H1 (cell line): Measurements from ENCODE around the gene SKAP2. TPM values are rescaled to one million over a fixed set of nuclear protein-coding genes. Genes with fewer than 3 reads are reported as not detected.

Experiments used
- CTCF ChIA-PET: fragments of 300-600 bp; sonication (Branson Sonifier 250); formaldehyde crosslinking; loops from one replicate; lab custom pipeline; 2021; ENCODE audit not compliant: partially characterized antibody; lab: Charles Lee
- POLR2A ChIA-PET: fragments of 300-600 bp; sonication (Branson Sonifier 250); formaldehyde crosslinking; loops from one replicate; lab custom pipeline; 2021; ENCODE audit warnings: inconsistent platforms; ENCODE audit not compliant: partially characterized antibody; lab: Charles Lee
- DNase-seq, 2 experiments: peaks; one replicate each; pipeline versions ENCODE4 v3.0.0 to v3.0.0-alpha.2; 2010 to 2022; ENCODE audit warnings: low spot score in 2 of 2, low read depth in 1 of 2, mixed read lengths in 1 of 2
- FAIRE-seq: peaks from 2 replicates; lab custom pipeline; 2011; peaks lifted over from hg19 to GRCh38; lab: Jason Lieb, UNC
- H2AFZ ChIP-seq: 2 replicates; pipeline ENCODE4 v1.8.1; 2012; ENCODE audit warnings: low read length, inconsistent platforms
- H2AK5ac ChIP-seq: 2 replicates; pipeline ENCODE4 v1.6.1; 2013; ENCODE audit warnings: low read depth, low read length
- H2BK120ac ChIP-seq: replicated peaks from 2 replicates; pipeline ENCODE3; 2013; ENCODE audit warnings: low read depth, low read length, inconsistent platforms
- H2BK12ac ChIP-seq: 2 replicates; pipeline ENCODE4 v1.6.1; 2013; ENCODE audit warnings: low read depth, low read length
- H2BK15ac ChIP-seq: 2 replicates; pipeline ENCODE4 v1.6.1; 2013; ENCODE audit warnings: low read length
- H2BK20ac ChIP-seq: 2 replicates; pipeline ENCODE4 v1.6.1; 2013; ENCODE audit warnings: low read length
- H2BK5ac ChIP-seq: 2 replicates; pipeline ENCODE4 v1.6.1; 2013; ENCODE audit warnings: low read depth, low read length
- H3K14ac ChIP-seq: 2 replicates; pipeline ENCODE4 v1.6.1; 2013; ENCODE audit warnings: inconsistent platforms; ENCODE audit not compliant: insufficient read length
- H3K18ac ChIP-seq: 2 replicates; pipeline ENCODE4 v1.6.1; 2013; ENCODE audit warnings: low read length; ENCODE audit errors: extremely low read depth
- H3K23ac ChIP-seq: 2 replicates; pipeline ENCODE4 v1.6.1; 2013; ENCODE audit warnings: inconsistent platforms; ENCODE audit not compliant: insufficient read length
- H3K23me2 ChIP-seq: 2 replicates; pipeline ENCODE4 v1.6.1; 2013; ENCODE audit warnings: low read depth, low read length
- H3K27ac ChIP-seq: 2 replicates; pipeline ENCODE4 v1.6.1; 2011; ENCODE audit warnings: low read depth, low read length, inconsistent platforms
- H3K27me3 ChIP-seq, 4 experiments: replicated peaks in 1 of 4; 1 replicate in 1 of 4; 2 replicates in 3 of 4; pipeline versions ENCODE4 v1.6.1 to v1.8.1; 2011 to 2013; ENCODE audit warnings: low read length in 3 of 4, mild to moderate bottlenecking in 3 of 4, inconsistent platforms in 2 of 4, mixed read lengths in 2 of 4, moderate library complexity in 1 of 4; ENCODE audit not compliant: control insufficient read depth in 3 of 4, insufficient read depth in 3 of 4; ENCODE audit errors: extremely low read depth in 1 of 4
- H3K36me3 ChIP-seq, 4 experiments: 2 replicates each; pipeline versions ENCODE4 v1.6.1 to v1.8.1; 2011 to 2013; ENCODE audit warnings: mild to moderate bottlenecking in 4 of 4, low read length in 3 of 4, moderate library complexity in 2 of 4, control low read depth in 1 of 4, inconsistent platforms in 1 of 4; ENCODE audit not compliant: insufficient read depth in 4 of 4, control insufficient read depth in 2 of 4
- H3K4ac ChIP-seq: replicated peaks from 2 replicates; pipeline ENCODE3; 2013; ENCODE audit warnings: low read length, low read depth, mixed read lengths, inconsistent platforms; ENCODE audit not compliant: insufficient read length
- H3K4me1 ChIP-seq, 4 experiments: replicated peaks in 1 of 4; 1 replicate in 1 of 4; 2 replicates in 3 of 4; pipeline versions ENCODE4 v1.6.1 to v1.8.1; 2011 to 2013; ENCODE audit warnings: low read length in 3 of 4, inconsistent platforms in 2 of 4, mixed read lengths in 1 of 4; ENCODE audit not compliant: insufficient read depth in 4 of 4, control insufficient read depth in 3 of 4
- H3K4me2 ChIP-seq, 2 experiments: 2 replicates each; pipeline versions ENCODE4 v1.6.1 to v1.8.1; 2011 to 2013; ENCODE audit warnings: low read depth in 2 of 2, low read length in 2 of 2, control low read depth in 1 of 2, inconsistent platforms in 1 of 2, mild to moderate bottlenecking in 1 of 2; ENCODE audit not compliant: insufficient read depth in 1 of 2
- H3K4me3 ChIP-seq, 4 experiments: fragments of 200-600, 300-600 bp in 1 of 4; sonication (generic), shearing (Covaris generic), sonication (Bioruptor Twin) in 1 of 4; 2 replicates each; pipeline versions ENCODE4 v1.5.1 to v1.8.1; 2011 to 2016; ENCODE audit warnings: low read length in 4 of 4, low read depth in 3 of 4, control low read depth in 2 of 4, inconsistent platforms in 2 of 4, mild to moderate bottlenecking in 2 of 4, mixed read lengths in 1 of 4, moderate library complexity in 1 of 4; ENCODE audit not compliant: insufficient read depth in 2 of 4; ENCODE audit errors: extremely low read depth in 1 of 4
- H3K56ac ChIP-seq: replicated peaks from 2 replicates; pipeline ENCODE3; 2013; ENCODE audit warnings: low read depth, mild to moderate bottlenecking, mixed read lengths, low read length, inconsistent platforms; ENCODE audit not compliant: insufficient read length
- H3K79me1 ChIP-seq: 2 replicates; pipeline ENCODE4 v1.6.1; 2013; ENCODE audit warnings: low read depth, low read length, control low read depth
- H3K79me2 ChIP-seq, 2 experiments: 2 replicates each; pipeline versions ENCODE4 v1.6.1 to v1.8.1; 2012 to 2013; ENCODE audit warnings: low read length in 2 of 2, mild to moderate bottlenecking in 2 of 2, inconsistent platforms in 1 of 2; ENCODE audit not compliant: insufficient read depth in 2 of 2, control insufficient read depth in 1 of 2
- H3K9ac ChIP-seq, 4 experiments: replicated peaks in 1 of 4; 1 replicate in 1 of 4; 2 replicates in 3 of 4; pipeline versions ENCODE4 v1.6.1 to v1.8.1; 2011 to 2013; ENCODE audit warnings: low read depth in 3 of 4, low read length in 3 of 4, control low read depth in 2 of 4, mild to moderate bottlenecking in 2 of 4, moderate library complexity in 2 of 4, inconsistent platforms in 1 of 4; ENCODE audit errors: extremely low read depth in 1 of 4
- H3K9me3 ChIP-seq, 2 experiments: 2 replicates each; pipeline versions ENCODE4 v1.6.1 to v1.8.1; 2012 to 2013; ENCODE audit warnings: mild to moderate bottlenecking in 2 of 2, moderate library complexity in 2 of 2, control low read depth in 1 of 2, inconsistent platforms in 1 of 2, low read depth in 1 of 2, low read length in 1 of 2, mixed read lengths in 1 of 2; ENCODE audit not compliant: insufficient read depth in 2 of 2
- H4K20me1 ChIP-seq, 2 experiments: replicated peaks in 1 of 2; 2 replicates each; pipeline versions ENCODE3 to v1.8.1; 2011 to 2013; ENCODE audit warnings: inconsistent platforms in 2 of 2, low read length in 2 of 2, mild to moderate bottlenecking in 1 of 2; ENCODE audit not compliant: insufficient read depth in 2 of 2, control insufficient read depth in 1 of 2
- H4K5ac ChIP-seq: 2 replicates; pipeline ENCODE4 v1.6.1; 2013; ENCODE audit warnings: low read length, low read depth, mixed read lengths, inconsistent platforms; ENCODE audit not compliant: insufficient read length
- H4K8ac ChIP-seq: 2 replicates; pipeline ENCODE4 v1.8.0; 2013; ENCODE audit warnings: mild to moderate bottlenecking, moderate library complexity, low read length, inconsistent platforms; ENCODE audit not compliant: insufficient read depth; ENCODE audit errors: extremely low read depth
- H4K91ac ChIP-seq: replicated peaks from 2 replicates; pipeline ENCODE3; 2013; ENCODE audit warnings: low read length, mixed read lengths, inconsistent platforms; ENCODE audit not compliant: insufficient read length
- BRCA1 ChIP-seq: IDR thresholded peaks from 2 replicates; pipeline ENCODE4 v1.6.1; 2012; ENCODE audit warnings: low read depth, low read length, improper control_type of control experiment
- CBX5 ChIP-seq: fragments of 300-800, 300-1000 bp; sonication (generic); IDR thresholded peaks from 2 replicates; pipeline ENCODE4 v1.7.1; 2016; ENCODE audit warnings: antibody characterized with exemption, low read length, low read depth
- CREB1 ChIP-seq: IDR thresholded peaks from 2 replicates; pipeline ENCODE4 v1.6.1; 2012; ENCODE audit warnings: inconsistent platforms
- CTBP2 ChIP-seq: IDR thresholded peaks from 2 replicates; pipeline ENCODE4 v1.7.0; 2011; ENCODE audit warnings: borderline replicate concordance, mild to moderate bottlenecking, moderate library complexity, mixed read lengths, low read length; ENCODE audit not compliant: insufficient read depth, insufficient read length
- JUND ChIP-seq: IDR thresholded peaks from 2 replicates; pipeline ENCODE4 v1.6.1; 2011; ENCODE audit warnings: mild to moderate bottlenecking, improper control_type of control experiment, low read length
- NRF1 ChIP-seq: IDR thresholded peaks from 2 replicates; pipeline ENCODE4 v1.6.1; 2011; ENCODE audit warnings: mild to moderate bottlenecking, low read depth, low read length, improper control_type of control experiment
- POLR2AphosphoS5 ChIP-seq: IDR thresholded peaks from 2 replicates; pipeline ENCODE4 v1.6.1; 2011; ENCODE audit warnings: low read depth, low read length
- RFX5 ChIP-seq: IDR thresholded peaks from 2 replicates; pipeline ENCODE4 v1.6.1; 2011; ENCODE audit warnings: low read depth, low read length, improper control_type of control experiment, borderline replicate concordance
- SAP30 ChIP-seq: fragments of 300-600 bp; sonication (generic); IDR thresholded peaks from 2 replicates; pipeline ENCODE4 v1.7.1; 2012; ENCODE audit warnings: low read length, moderate library complexity, mild to moderate bottlenecking, inconsistent platforms; ENCODE audit not compliant: insufficient read depth, insufficient replicate concordance
- SIN3A ChIP-seq, 2 experiments: IDR thresholded peaks in 1 of 2; conservative IDR thresholded peaks in 1 of 2; 2 replicates each; pipeline ENCODE4 v1.6.1; 2011 to 2012; ENCODE audit warnings: low read length in 2 of 2, improper control_type of control experiment in 1 of 2, low read depth in 1 of 2, mild to moderate bottlenecking in 1 of 2
- ZNF274 ChIP-seq: IDR thresholded peaks from 2 replicates; pipeline ENCODE4 v1.7.0; 2012; ENCODE audit warnings: low read length, borderline replicate concordance; ENCODE audit errors: extremely low read depth
- WGBS, 2 experiments: shearing (Covaris generic) in 1 of 2; methylation state at CpG; one replicate each; pipeline versions ENCODE4 v1.1.6 to v1.1.7; 2013 to 2015; ENCODE audit warnings: low lambda C conversion rate in 2 of 2, mixed read lengths in 2 of 2, inconsistent platforms in 1 of 2, low coverage in 1 of 2, missing lambda C conversion rate in 1 of 2; ENCODE audit not compliant: insufficient replicate concordance in 2 of 2, insufficient coverage in 1 of 2, insufficient read length in 1 of 2; ENCODE audit errors: extremely low coverage in 1 of 2, missing lambda C conversion rate in 1 of 2; 5-methylcytosine and 5-hydroxymethylcytosine counted together
- polyA plus RNA-seq, 7 experiments: library from polyadenylated mRNA; depleted of rRNA in 3 of 7; stranded (reverse) in 5 of 7; unstranded in 2 of 7; fragments of >200 nt in 5 of 7; fragments of 200-250 nt in 2 of 7; gene quantifications; 1 replicate in 5 of 7; 2 replicates in 1 of 7; 4 replicates in 1 of 7; pipeline versions ENCODE4 v1.2.1 to v1.2.3, GENCODE V29; 2011 to 2013; ENCODE audit warnings: missing spikeins in 2 of 7, mixed read lengths in 2 of 7
- total RNA-seq: library from RNA; stranded (reverse); fragmentation: NEBNext Ultra II Directional; extraction: Animal tissue kit (Norgen Biotek cat#: 25700); gene quantifications from 2 replicates; pipeline ENCODE4 v1.2.1, GENCODE V29; 2021
- TF ChIP-seq, protein P1 (sequence below), 3 experiments: IDR thresholded peaks; 1 replicate in 2 of 3; 2 replicates in 1 of 3; pipeline versions ENCODE4 v1.5.1 to v1.6.1; 2011; ENCODE audit warnings: low read length in 3 of 3, mild to moderate bottlenecking in 3 of 3, inconsistent platforms in 2 of 3, low read depth in 1 of 3, moderate library complexity in 1 of 3; ENCODE audit not compliant: insufficient read depth in 1 of 3; ENCODE audit errors: control extremely low read depth in 1 of 3

SKAP2 gene
- total and polyA plus RNA-seq, 2 of the 8 experiments (the other 6 are each of a cell fraction or from before 2014, with no cell fraction given), result 0.53 to 5.1 TPM

DNA sequence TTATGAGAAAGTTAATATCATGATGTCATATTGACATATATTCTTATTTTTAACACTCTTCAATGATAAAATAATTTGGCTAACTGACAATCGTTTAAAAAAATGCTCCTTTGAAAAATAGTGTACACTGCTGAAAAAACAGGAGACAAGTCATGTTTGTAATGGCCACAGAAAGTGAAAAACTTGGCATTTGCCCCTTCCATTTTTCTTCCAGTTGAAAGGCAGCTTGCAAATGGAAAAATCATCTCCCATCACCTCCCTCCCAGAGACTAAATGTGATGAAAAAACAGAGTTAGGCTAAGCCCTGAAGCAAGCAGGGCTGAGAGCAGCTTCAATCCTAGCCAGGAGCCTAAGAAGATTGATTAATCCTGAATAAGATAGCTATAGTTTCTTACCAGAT, 160.4 kb downstream of the SKAP2 start:
- Histone ChIP-seq H3K14ac (no peak overlapping the region), H3K9me3 (no peaks in the 10 kb centered on the region), H3K9ac (no peak overlapping the region), H3K4me2 (no peak overlapping the region), H3K23ac (no peak overlapping the region), H4K20me1 (no peaks in the 10 kb centered on the region), H3K23me2 (no peaks in the 10 kb centered on the region), H2BK5ac (no peak overlapping the region), H3K4ac (no peak overlapping the region), H4K8ac (no peak overlapping the region), H2AK5ac (no peak overlapping the region), H3K4me3 (no peak overlapping the region), H3K27me3 (peaks cover 0 to 1% (median 0%) of the 10 kb centered on the region in 4 experiments; a peak in 2 of 7 replicates), H3K79me1 (no peaks in the 10 kb centered on the region), H3K56ac (no peak overlapping the region), H4K91ac (no peak overlapping the region), H3K79me2 (no peaks in the 10 kb centered on the region), H2BK15ac (no peak overlapping the region), H4K5ac (no peak overlapping the region), H3K36me3 (no peaks in the 10 kb centered on the region), H3K4me1 (no peaks in the 10 kb centered on the region), H2AFZ (no peak overlapping the region), H3K18ac (no peak overlapping the region), H2BK12ac (no peak overlapping the region), H3K27ac (no peak overlapping the region), H2BK120ac (no peak overlapping the region), H2BK20ac (no peak overlapping the region)
- POLR2A ChIA-PET, result no interaction called here
- DNase-seq (no peak), FAIRE-seq (no peak)
- 76% methylated on average over 1 of the region's 1 CpG; no CpG with 5 or more reads in 1 of the 2 experiments for WGBS, 2 experiments
- CTCF ChIA-PET, result interaction anchor here (0.9 to 1.3 kb wide), 3 partner anchors 11 to 17 kb away, joined by 3 read pairs; no protein-coding TSS in a partner anchor
- TF ChIP-seq CBX5 (no peak), SAP30 (no peak), CTBP2 (no peak), ZNF274 (no peak), RFX5 (no peak), NRF1 (no peak), JUND (no peak), POLR2AphosphoS5 (no peak), BRCA1 (no peak), SIN3A (conservative IDR thresholded peaks at IDR 0.05 in 1 of 2, IDR thresholded peaks at IDR 0.05 in 1 of 2; ENCODE audit: low read depth in 1 of 2, low read length in 2 of 2) (no peak), CREB1 (no peak)
- TF ChIP-seq, protein P1, sequence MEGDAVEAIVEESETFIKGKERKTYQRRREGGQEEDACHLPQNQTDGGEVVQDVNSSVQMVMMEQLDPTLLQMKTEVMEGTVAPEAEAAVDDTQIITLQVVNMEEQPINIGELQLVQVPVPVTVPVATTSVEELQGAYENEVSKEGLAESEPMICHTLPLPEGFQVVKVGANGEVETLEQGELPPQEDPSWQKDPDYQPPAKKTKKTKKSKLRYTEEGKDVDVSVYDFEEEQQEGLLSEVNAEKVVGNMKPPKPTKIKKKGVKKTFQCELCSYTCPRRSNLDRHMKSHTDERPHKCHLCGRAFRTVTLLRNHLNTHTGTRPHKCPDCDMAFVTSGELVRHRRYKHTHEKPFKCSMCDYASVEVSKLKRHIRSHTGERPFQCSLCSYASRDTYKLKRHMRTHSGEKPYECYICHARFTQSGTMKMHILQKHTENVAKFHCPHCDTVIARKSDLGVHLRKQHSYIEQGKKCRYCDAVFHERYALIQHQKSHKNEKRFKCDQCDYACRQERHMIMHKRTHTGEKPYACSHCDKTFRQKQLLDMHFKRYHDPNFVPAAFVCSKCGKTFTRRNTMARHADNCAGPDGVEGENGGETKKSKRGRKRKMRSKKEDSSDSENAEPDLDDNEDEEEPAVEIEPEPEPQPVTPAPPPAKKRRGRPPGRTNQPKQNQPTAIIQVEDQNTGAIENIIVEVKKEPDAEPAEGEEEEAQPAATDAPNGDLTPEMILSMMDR (IDR thresholded peaks at IDR 0.05; ENCODE audit: control extremely low read depth in 1 of 3, insufficient read depth in 1 of 3, low read depth in 1 of 3, low read length in 3 of 3), result no peak
